Measurements from ENCODE around the gene RASGRF1. TPM values are rescaled to one million over a fixed set of nuclear protein-coding genes. Genes with fewer than 3 reads are reported as not detected.
A peak's percentile ranks its signal among the peaks of the same experiment; 100 is the strongest.

RASGRF1 gene
- total and polyA plus RNA-seq, 7 donors, result 0.14 to 1.2 (median 0.58) TPM; not detected in 1

GRCh38 chr15:78916088-78916487, 174.5 kb downstream of the RASGRF1 start:
- H3K27ac ChIP-seq, result peak overlapping the region; percentile 38 to 87 (median 78)
- no peak for DNase-seq
- H3K4me3 ChIP-seq, result no peak overlapping the region
- 90% methylated on average over 4 of the region's 4 CpGs for WGBS, 2 donors
- peaks cover under 1 to 53% (median 9%) of the 10 kb centered on the region in 4 donors for H3K36me3 ChIP-seq
- TF ChIP-seq POLR2A (IDR thresholded peaks at IDR 0.05), result no peak
- TF ChIP-seq EP300 (IDR thresholded peaks at IDR 0.05), result no peak
- no peak for TF ChIP-seq CTCF (IDR thresholded peaks at IDR 0.05)
- TF ChIP-seq POLR2AphosphoS5 (IDR thresholded peaks at IDR 0.05), result no peak
- no peaks in the 10 kb centered on the region for H3K27me3 ChIP-seq
- intact Hi-C loops (cut with DNase I), result loop anchor here (2.0 to 5.0 kb wide), 2 partner anchors 43 to 151 kb away; partner anchors contain the start of gene MORF4L1
- peaks cover 0 to 66% (median 52%) of the 10 kb centered on the region in 4 donors for H3K4me1 ChIP-seq
- no peaks in the 10 kb centered on the region for H3K9me3 ChIP-seq

DNA sequence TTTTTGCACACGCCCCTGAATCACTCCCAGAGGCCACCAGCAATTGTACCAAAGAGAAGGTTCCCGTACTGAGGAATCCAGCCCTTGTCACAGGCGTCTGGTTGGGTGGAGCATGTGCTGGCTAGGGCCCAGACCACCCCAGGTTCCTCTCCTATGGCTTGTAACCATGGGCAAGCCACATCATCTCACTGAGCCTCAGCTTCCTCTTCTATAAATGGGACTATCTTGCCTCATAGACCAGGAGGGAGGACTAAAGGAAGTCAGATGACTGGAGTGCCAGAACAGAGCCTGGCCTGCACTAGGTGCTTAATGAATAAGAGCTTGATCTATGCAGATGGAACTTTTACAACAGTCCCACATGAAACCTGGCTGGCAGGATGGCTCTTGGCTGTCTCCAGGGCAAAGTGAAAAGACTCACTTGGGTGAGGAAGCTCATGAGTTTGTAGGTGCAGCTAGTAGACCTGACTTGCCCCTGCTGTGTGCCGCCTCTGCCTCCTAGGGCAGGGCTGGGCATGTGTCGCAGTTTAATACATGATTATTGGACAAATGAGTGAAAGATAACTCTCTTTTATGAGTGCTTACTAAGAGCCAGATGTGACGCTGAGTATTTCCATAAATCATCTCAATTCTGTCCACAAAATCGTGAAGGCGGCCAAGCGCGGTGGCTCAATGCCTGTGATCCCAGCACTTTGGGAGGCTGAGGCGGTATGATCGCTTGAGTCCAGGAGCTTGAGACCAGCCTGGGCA, 175.1 kb downstream of the RASGRF1 start:
- H3K4me1 ChIP-seq, result peaks cover 0 to 68% (median 55%) of the 10 kb centered on the region in 4 donors

DNA sequence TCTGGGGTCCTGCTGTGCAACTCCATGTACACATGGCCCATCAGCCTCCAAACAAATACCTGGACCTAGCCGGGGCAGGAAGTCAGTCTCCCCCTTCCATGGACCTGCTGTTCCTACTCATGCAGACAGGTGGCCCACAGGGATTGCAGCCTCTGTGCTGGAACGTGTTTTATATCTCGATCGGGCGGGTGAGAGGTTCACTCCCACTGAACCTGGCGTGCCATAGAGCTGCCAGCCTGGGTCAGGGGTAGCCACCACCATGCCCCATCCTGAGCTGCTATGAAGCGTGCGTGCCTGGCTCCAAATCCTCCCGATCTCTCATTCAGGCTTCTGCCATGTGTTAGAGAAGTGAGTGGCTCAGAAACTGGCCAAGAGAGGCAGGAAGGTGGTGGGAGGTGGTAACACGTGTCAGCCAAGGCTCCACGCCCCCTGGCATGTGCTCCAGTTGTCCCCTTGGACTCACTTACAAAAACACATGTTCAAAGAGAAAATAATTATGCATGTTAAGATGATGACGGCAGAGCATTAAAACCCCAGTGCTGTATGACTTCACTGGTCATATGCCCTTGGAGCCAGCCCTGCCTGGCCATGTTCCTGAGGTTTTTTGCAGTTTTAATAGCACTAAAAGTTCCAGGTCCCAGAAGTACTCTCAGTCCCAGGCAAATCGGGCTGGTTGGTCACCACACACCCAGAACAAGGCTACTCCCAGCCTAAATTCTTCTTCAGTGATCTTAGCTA, 176.4 kb downstream of the RASGRF1 start:
- peak; percentile 91 for DNase-seq
- Histone ChIP-seq H3K9me3 (no peaks in the 10 kb centered on the region), H3K27me3 (no peaks in the 10 kb centered on the region), H3K4me3 (no peak overlapping the region), H3K4me1 (peaks cover 0 to 82% (median 60%) of the 10 kb centered on the region in 4 donors), H3K36me3 (peaks cover 0 to 52% (median 7%) of the 10 kb centered on the region in 4 donors), H3K27ac (peak overlapping the region; percentile 37 to 87 (median 78))
- WGBS, 2 donors, result 71 to 82% methylated on average over 13 of the region's 13 CpGs
- TF ChIP-seq EP300 (IDR thresholded peaks at IDR 0.05) (peak; percentile 40 to 91 (median 78)), POLR2AphosphoS5 (IDR thresholded peaks at IDR 0.05) (peak; percentile 16 to 75 (median 64)), POLR2A (IDR thresholded peaks at IDR 0.05) (no peak), CTCF (IDR thresholded peaks at IDR 0.05) (peak; percentile 26 to 70 (median 46))
- intact Hi-C loops (cut with DNase I), result loop anchor here (5.0 kb wide), 2 partner anchors 63 to 268 kb away; no protein-coding TSS in a partner anchor

More for the DNA sequence above, 175.1 kb downstream of the RASGRF1 start:
- Histone ChIP-seq H3K9me3 (no peaks in the 10 kb centered on the region), H3K36me3 (peaks cover 0 to 54% (median 7%) of the 10 kb centered on the region in 4 donors), H3K27ac (peak overlapping the region; percentile 38 to 87 (median 78)), H3K27me3 (no peaks in the 10 kb centered on the region), H3K4me3 (no peak overlapping the region)
- TF ChIP-seq CTCF (IDR thresholded peaks at IDR 0.05) (no peak), POLR2AphosphoS5 (IDR thresholded peaks at IDR 0.05) (peak; percentile 34 to 69 (median 54))
- DNase-seq, result peak; percentile 82
- intact Hi-C loops (cut with DNase I), result loop anchor here (2.0 to 5.0 kb wide), 2 partner anchors 43 to 152 kb away; partner anchors contain the start of gene MORF4L1
- 80 to 89% methylated on average over 12 of the region's 12 CpGs for WGBS, 2 donors

DNA sequence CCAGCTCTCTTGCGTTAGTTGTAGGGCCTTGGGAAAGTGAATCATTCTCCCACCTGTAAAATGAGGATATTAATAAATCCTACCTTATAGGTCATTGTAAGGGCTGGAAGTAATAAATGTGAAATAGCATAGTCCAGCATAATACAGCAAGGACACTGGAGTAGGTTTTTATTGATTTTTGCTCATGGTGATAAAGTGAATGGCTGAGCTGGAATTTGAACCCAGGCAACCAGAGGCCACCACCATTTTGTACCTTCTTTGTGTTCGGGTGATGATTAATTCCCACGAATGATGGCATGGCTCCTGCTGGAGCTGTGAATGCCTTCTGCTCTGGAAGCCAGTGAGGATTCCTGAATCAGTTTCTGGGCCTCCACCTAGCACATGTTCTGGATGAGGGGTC, 177.6 kb downstream of the RASGRF1 start:
- 91 to 92% methylated on average over 3 of the region's 3 CpGs for WGBS, 2 donors
- intact Hi-C loops (cut with DNase I), result loop anchor here (5.0 kb wide), 2 partner anchors 64 to 269 kb away; no protein-coding TSS in a partner anchor

More for the DNA sequence above, 177.6 kb downstream of the RASGRF1 start:
- Histone ChIP-seq H3K4me3 (no peak overlapping the region), H3K4me1 (peaks cover 0 to 74% (median 57%) of the 10 kb centered on the region in 4 donors), H3K9me3 (no peaks in the 10 kb centered on the region), H3K27ac (peak overlapping the region in 3 of 4 donors; percentile 74 to 87 (median 83)), H3K27me3 (no peaks in the 10 kb centered on the region), H3K36me3 (peaks cover 0 to 54% (median 10%) of the 10 kb centered on the region in 4 donors)
- TF ChIP-seq POLR2AphosphoS5 (IDR thresholded peaks at IDR 0.05) (no peak), CTCF (IDR thresholded peaks at IDR 0.05) (no peak)
- DNase-seq, result no peak
